SW 1271 (cell line): Measurements from ENCODE around the gene CBX5.
"Not testable (repeated sequence)": the region's sequence is repeated elsewhere in the genome, so short reads cannot be mapped to it uniquely, and the experiment has no call there.

Source experiments
- DNase-seq, 2 experiments: peaks; one replicate each; lab custom pipeline; 2025; lab: John Stamatoyannopoulos, UW

The CBX5 gene

DNA sequence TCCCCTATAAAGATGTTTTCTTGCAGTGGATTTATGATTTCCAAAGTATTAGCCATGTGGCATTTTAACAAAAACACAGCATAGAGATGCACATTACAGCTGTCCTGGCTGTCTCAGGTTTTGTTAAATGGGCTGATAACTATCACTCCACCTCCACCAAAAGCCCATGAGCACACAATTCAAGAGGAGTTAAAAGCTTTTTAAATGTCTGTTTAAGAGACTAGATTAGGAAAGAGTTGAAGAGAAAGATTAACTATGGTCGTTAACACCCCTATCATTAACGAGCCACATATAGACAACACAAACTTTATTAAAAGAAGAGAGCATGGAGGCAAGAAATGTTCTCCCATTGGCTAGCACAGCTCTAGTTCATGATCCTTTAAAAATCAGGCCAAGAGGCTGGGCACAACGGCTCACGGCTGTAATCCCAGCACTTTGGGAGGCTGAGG lies 14.5 kb downstream of the CBX5 start:
- no peak for DNase-seq

DNA sequence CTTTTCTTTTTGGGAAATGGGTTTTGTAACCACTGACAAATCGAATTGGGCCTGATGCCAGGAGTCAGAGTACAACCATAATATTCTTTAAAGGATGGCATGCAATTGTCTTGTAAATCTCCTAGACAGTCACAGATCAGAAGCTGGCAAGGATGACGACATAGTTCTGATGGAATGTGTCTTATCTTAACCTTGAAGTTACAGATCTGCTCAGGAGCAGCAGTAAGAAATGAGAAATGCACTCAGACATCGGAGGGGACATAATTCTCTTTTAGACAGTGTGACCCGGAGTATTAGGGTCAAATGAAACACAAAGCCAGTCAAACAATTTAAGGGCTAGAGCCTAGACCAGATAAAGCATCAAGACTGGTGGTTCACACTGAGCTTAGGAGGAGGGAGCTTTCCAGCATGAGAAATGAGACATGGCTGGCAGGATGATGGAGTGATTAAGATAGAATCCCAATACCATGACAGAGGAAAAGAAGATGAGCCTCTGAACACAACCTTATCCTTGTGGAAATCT lies 17.5 kb downstream of the CBX5 start:
- peak; percentile 33 to 57 for DNase-seq

DNA sequence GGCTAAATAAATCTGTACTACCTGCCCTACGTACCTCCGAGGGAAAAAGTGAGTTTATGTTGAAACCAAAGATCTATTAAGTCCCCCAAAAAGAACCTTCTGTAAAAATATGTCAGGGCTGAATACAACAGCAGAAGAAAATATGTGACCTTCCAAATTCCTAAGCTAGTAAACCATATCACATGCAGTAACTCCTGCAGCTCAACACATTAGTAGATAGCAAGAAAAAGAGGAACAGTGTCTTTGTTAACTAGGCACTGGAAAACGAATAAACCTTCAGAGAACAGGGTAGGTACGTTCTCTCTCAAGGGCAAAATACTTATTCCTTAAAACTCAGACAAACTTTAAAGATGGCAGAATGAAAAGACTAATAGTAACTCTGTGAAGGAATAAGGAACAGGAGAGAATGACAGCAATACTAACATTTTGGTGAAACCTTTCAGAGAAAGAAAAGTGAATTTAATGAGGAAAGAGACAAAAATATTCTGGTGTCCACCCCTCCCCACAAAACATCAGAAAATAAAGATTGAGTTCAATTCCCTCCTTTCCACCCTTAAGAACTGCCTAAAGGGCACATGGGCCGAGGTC lies 18.0 kb downstream of the CBX5 start:
- no peak for DNase-seq

DNA sequence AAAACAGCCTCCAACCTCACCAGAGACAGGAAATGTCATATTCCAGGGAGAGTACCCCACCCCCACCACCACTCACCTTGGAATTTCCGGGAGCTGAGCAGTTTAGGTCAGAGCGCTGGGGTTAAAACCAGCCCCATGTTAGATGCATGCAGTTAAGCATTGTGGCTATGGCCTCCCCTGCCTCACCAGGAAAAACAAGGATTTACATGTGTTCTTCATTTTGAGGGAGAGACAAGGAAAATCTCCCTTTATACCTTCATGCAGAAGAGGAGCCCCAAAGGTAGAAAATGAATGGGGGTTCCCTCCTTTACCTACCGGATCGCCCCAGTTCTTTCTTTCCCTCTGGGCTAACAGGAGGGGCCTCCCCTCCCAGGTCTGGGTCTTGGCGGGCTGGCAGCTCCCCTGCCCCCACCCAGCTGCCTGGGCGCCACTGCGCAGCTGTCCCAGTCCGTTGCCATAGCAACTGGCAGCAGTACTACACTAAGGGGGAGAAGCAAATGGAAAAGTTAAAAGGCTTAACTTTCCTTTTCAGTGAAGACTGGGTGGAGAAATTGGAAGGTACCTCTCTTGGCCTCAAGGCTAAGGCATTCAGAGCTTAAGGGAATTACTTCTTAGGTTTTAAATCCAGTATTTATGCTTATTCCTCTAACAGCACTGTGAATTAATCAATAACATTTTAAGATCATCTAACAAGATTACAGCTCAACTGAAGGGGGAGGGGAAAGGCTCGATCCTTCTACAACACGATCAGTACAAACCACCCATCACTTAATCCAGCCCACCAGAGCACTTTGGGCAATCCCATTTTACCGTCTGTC lies 20.5 kb downstream of the CBX5 start:
- peak; percentile 80 to 96 for DNase-seq

- peak in 1 of 2 experiments; percentile 32 for DNase-seq
Measured at GRCh38 chr12:54258201-54258681, 21.7 kb downstream of the CBX5 start.

DNA sequence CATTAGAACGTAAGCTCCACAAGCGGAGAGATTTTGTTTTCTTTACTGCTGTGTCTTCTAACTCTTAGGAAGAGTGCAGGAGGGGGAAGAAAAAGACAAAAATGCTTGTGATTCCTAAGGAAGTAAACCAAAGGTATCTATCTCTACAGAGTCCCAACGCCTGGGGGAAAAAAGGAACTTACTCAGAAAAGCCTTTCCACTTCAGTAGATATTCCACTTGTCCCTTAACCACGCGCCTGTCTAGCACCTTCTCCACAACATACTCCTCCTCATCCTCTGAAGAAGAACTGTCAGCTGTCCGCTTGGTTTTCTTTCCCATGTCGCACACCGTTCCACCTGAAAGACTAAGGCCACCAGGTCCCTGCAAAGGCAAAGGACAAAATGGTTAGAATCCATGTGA lies 22.6 kb downstream of the CBX5 start:
- no peak for DNase-seq

- DNase-seq, result no peak
Measured at GRCh38 chr12:54253240-54253639, 26.7 kb downstream of the CBX5 start.

DNA sequence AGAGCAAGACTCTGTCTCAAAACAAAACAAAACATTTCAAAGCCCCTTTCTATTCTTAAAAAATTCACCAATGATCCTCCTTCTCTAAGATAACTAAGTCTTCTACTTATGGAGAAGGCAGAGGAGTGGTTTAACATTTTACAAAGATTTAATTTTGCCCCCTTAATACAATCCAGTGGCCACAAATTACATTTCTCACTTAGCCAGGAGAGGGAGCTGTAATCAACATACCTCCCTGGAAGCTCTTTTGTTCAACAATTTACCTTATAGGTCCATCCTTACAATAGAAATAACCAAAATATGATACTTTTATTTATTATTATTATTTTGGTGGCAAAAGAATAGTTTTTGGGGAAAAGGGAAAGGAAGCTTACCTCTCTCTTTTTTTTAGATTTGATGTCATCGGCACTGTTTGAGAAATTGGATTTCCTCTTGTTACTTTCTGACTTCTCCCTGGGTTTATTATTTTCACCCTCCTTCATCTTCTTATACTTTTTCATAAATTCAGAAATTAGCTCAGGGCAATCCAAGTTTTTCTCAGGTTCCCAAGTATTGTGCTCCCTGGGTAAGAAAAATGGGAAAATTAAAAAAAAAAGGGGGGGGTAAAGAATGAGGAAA lies 28.1 kb downstream of the CBX5 start:
- peak in 1 of 2 experiments; percentile 70 for DNase-seq

GRCh38 chr12:54249489-54249888 lies 30.4 kb downstream of the CBX5 start:
- DNase-seq, result no peak

- no peak for DNase-seq
Measured at GRCh38 chr12:54246011-54246641, 33.8 kb downstream of the CBX5 start.

- DNase-seq, result no peak
Measured at GRCh38 chr12:54240971-54241588, 38.8 kb downstream of the CBX5 start.

GRCh38 chr12:54240129-54240528 lies 39.8 kb downstream of the CBX5 start:
- DNase-seq, result no peak

GRCh38 chr12:54239620-54240019 lies 40.3 kb downstream of the CBX5 start:
- DNase-seq, result no peak

- DNase-seq, result no peak
Measured at GRCh38 chr12:54238531-54238930, 41.4 kb downstream of the CBX5 start.

- peak in 1 of 2 experiments; percentile 27 for DNase-seq
Measured at GRCh38 chr12:54232790-54233189, 47.1 kb downstream of the CBX5 start.

DNA sequence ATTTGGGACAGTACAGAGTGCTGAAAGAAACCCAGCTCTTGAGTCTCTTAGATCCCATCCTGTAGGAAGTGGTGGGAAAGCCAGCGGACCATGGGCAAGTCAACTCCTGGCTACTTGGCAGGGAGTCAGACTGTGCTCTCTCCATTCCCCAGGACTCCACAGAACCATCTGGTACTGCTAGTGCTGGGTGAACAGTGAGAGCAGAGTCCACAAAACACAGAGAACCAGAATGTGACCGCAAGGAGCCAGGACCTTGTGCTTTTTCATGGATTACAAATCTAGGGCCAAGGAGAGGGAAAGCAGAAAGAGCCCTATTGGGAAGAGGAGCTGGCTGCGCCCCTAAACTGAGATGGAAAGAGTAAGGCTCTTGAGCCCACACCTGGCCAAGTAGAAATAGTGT lies 48.7 kb downstream of the CBX5 start:
- not testable (repeated sequence) for DNase-seq

GRCh38 chr12:54230555-54230954 lies 49.4 kb downstream of the CBX5 start:
- no peak for DNase-seq

DNA sequence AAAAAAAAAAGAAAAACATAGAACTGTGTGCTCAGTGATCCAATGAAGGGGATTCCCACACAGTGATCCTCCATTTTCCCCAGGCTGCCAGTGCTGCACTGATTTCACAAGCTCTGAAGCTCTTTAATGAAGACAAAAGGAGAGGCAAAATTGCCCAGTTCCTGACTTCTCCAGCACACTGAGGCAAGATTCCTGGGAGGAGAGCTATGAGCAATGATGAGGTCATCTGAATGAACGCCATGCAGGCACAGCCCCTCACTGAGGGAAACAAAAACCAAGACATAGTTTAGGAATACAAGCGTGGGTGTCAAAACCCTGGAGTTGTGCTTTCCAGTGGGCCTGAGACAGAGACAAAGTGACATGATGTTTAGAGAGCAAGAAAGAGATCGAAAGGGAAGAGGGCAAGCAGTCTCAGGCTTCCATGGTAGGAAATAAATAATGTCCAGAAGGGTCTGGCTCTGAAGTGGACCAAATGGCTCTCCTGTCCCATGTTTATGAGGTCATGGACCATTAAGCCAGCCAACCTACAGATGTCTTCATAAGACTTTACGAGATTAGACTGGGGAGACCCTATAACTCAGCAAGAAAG lies 50.2 kb downstream of the CBX5 start:
- DNase-seq, result peak; percentile 55 to 74

DNA sequence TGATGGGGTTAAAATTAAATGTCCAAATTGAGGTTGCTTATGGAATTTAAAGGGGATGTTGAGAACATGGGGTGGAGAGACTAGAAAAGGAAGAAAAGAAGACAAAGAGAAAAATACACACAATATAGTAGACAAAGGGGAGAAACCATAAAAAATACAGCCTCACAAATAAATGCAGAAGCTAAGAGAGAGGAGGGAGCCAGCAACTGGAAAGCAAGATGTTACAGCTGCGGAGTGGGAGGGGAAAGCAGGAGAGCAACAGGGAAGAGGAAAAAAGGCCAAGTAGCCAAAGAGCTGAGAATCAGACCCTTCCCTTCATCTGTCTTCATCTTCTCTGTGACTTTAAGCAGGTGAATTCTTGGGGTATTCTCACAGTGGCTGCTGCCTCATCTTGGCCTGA lies 51.5 kb downstream of the CBX5 start:
- no peak for DNase-seq

GRCh38 chr12:54227927-54228326 lies 52.0 kb downstream of the CBX5 start:
- DNase-seq, result not testable (repeated sequence)

DNA sequence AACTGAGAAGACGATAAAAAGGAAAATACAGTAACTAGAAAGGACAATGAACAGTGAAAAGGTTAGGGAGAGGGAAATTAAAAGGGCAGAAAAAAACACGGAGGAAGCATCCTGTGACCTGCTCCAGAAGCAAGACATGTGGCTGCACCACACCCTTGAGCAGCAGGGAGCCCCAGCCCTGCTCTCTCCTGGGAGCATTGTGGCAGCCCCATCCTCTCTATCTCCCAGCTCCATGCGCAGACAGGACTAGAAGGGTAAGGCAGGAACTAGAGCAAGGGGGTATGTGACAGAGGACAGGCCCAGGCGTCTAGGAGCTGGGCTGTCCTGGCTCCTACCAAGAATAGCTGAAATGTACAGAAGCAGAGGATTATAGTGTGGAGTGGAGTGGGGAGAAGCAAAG lies 52.5 kb downstream of the CBX5 start:
- DNase-seq, result no peak
